ENCODE measurements around the gene HDAC9. TPM values are rescaled to one million over a fixed set of nuclear protein-coding genes. Genes with fewer than 3 reads are reported as not detected.
A peak's percentile ranks its signal among the peaks of the same experiment; 100 is the strongest.

HDAC9 gene
- total RNA-seq, 1 experiment from 2014 or later: 31.9 TPM

GRCh38 chr7:18497800-18498199 is 2.3 kb downstream of the HDAC9 start:
- no peak for DNase-seq (ENCODE audit: low spot score)
- no peaks in the 10 kb centered on the region for H3K27me3 ChIP-seq (replicated peaks; ENCODE audit: insufficient read depth, low read depth, low read length, poor library complexity)
- ChIA-PET CTCF (no interaction called here), POLR2A (ENCODE audit: low non-redundant PET) (no interaction called here)
- intact Hi-C loops (cut with micrococcal nuclease; ENCODE audit: unreplicated experiment): loop anchor here (5.0 kb wide), 1 partner anchor 140 kb away; no protein-coding TSS in a partner anchor
- BruUV-seq (replicated peaks): no TSS peak
- no peak overlapping the region for H3K27ac ChIP-seq (ENCODE audit: low read depth, low read length, poor library complexity, severe bottlenecking)
- peak overlapping the region; percentile 48 for H3K4me3 ChIP-seq (ENCODE audit: low read depth, low read length, poor library complexity, severe bottlenecking)
- no peaks in the 10 kb centered on the region for H3K9me3 ChIP-seq (ENCODE audit: low read depth, low read length, poor library complexity, severe bottlenecking)
- TF ChIP-seq CTCF (conservative IDR thresholded peaks at IDR 0.05; ENCODE audit: low read depth, low read length) (no peak), EZH2 (IDR thresholded peaks at IDR 0.05; ENCODE audit: borderline replicate concordance, low read depth, low read length, poor library complexity, severe bottlenecking) (no peak)
- no peaks in the 10 kb centered on the region for H3K36me3 ChIP-seq (ENCODE audit: insufficient read depth, low read length, poor library complexity, severe bottlenecking)
- H3K4me1 ChIP-seq (ENCODE audit: insufficient read depth, low read length, poor library complexity, severe bottlenecking): peaks cover 15% of the 10 kb centered on the region

- Histone ChIP-seq H3K36me3 (ENCODE audit: insufficient read depth, low read length, poor library complexity, severe bottlenecking) (no peaks in the 10 kb centered on the region), H3K9me3 (ENCODE audit: low read depth, low read length, poor library complexity, severe bottlenecking) (no peaks in the 10 kb centered on the region), H3K27ac (ENCODE audit: low read depth, low read length, poor library complexity, severe bottlenecking) (no peak overlapping the region), H3K4me1 (ENCODE audit: insufficient read depth, low read length, poor library complexity, severe bottlenecking) (peaks cover 19% of the 10 kb centered on the region), H3K4me3 (ENCODE audit: low read depth, low read length, poor library complexity, severe bottlenecking) (peak overlapping the region; percentile 48), H3K27me3 (replicated peaks; ENCODE audit: insufficient read depth, low read depth, low read length, poor library complexity) (no peaks in the 10 kb centered on the region)
- TF ChIP-seq CTCF (conservative IDR thresholded peaks at IDR 0.05; ENCODE audit: low read depth, low read length): no peak
- TF ChIP-seq EZH2 (IDR thresholded peaks at IDR 0.05; ENCODE audit: borderline replicate concordance, low read depth, low read length, poor library complexity, severe bottlenecking): no peak
- ChIA-PET POLR2A (ENCODE audit: low non-redundant PET) (no interaction called here), CTCF (no interaction called here)
- intact Hi-C loops (cut with micrococcal nuclease; ENCODE audit: unreplicated experiment): loop anchor here (5.0 kb wide), 1 partner anchor 141 kb away; no protein-coding TSS in a partner anchor
- no peak for DNase-seq (ENCODE audit: low spot score)
- no TSS peak for BruUV-seq (replicated peaks)
Observed at GRCh38 chr7:18498341-18498740, 2.8 kb downstream of the HDAC9 start.

GRCh38 chr7:18499407-18500177 is 4.0 kb downstream of the HDAC9 start:
- CTCF ChIA-PET: no interaction called here
- TF ChIP-seq EZH2 (IDR thresholded peaks at IDR 0.05; ENCODE audit: borderline replicate concordance, low read depth, low read length, poor library complexity, severe bottlenecking) (no peak), CTCF (conservative IDR thresholded peaks at IDR 0.05; ENCODE audit: low read depth, low read length) (no peak)
- intact Hi-C loops (cut with micrococcal nuclease; ENCODE audit: unreplicated experiment): loop anchor here (5.0 kb wide), 1 partner anchor 142 kb away; no protein-coding TSS in a partner anchor
- POLR2A ChIA-PET (ENCODE audit: low non-redundant PET): no interaction called here
- no TSS peak for BruUV-seq (replicated peaks)
- Histone ChIP-seq H3K4me3 (ENCODE audit: low read depth, low read length, poor library complexity, severe bottlenecking) (peak overlapping the region; percentile 3), H3K27ac (ENCODE audit: low read depth, low read length, poor library complexity, severe bottlenecking) (no peak overlapping the region), H3K9me3 (ENCODE audit: low read depth, low read length, poor library complexity, severe bottlenecking) (no peaks in the 10 kb centered on the region), H3K27me3 (replicated peaks; ENCODE audit: insufficient read depth, low read depth, low read length, poor library complexity) (no peaks in the 10 kb centered on the region), H3K4me1 (ENCODE audit: insufficient read depth, low read length, poor library complexity, severe bottlenecking) (peaks cover 23% of the 10 kb centered on the region), H3K36me3 (ENCODE audit: insufficient read depth, low read length, poor library complexity, severe bottlenecking) (no peaks in the 10 kb centered on the region)
- DNase-seq (ENCODE audit: low spot score): no peak
